Prostate gland (tissue), 2 donors: ENCODE results near the gene SERPINB6.

ENCODE experiments used
- CTCF ChIP-seq, 4 experiments: fragments of 200-600 bp in 2 of 4; fragments of 450-650 bp in 2 of 4; sonication (generic) in 2 of 4; IDR thresholded peaks; 1 replicate in 3 of 4; 2 replicates in 1 of 4; pipeline ENCODE4 v1.5.1; 2016 to 2019; ENCODE audit warnings: antibody characterized with exemption in 4 of 4, mild to moderate bottlenecking in 2 of 4, moderate library complexity in 2 of 4
- POLR2A ChIP-seq: fragments of 450-650 bp; IDR thresholded peaks from one replicate; pipeline ENCODE4 v1.6.1; 2016; ENCODE audit warnings: antibody characterized with exemption, mild to moderate bottlenecking

GRCh38 chr6:2947445-2947844, 23.9 kb downstream of the SERPINB6 start:
- TF ChIP-seq CTCF (IDR thresholded peaks at IDR 0.05) (no peak), POLR2A (no peak)
